Astrocyte (in vitro differentiated cells and primary cell): Measurements from ENCODE around the gene SFPQ. TPM values are rescaled to one million over a fixed set of nuclear protein-coding genes. Genes with fewer than 3 reads are reported as not detected.
"Not testable (repeated sequence)": the region's sequence is repeated elsewhere in the genome, so short reads cannot be mapped to it uniquely, and the experiment has no call there.

Source experiments
- DNase-seq: peaks from one replicate; pipeline ENCODE4 v3.0.0-alpha.2; 2010; ENCODE audit warnings: low read depth
- FAIRE-seq: peaks from 2 replicates; lab custom pipeline; 2011; peaks lifted over from hg19 to GRCh38; lab: Jason Lieb, UNC
- H2AFZ ChIP-seq: 2 replicates; pipeline ENCODE4 v1.6.0; 2012; ENCODE audit warnings: low read depth, low read length, inconsistent platforms
- H3K27ac ChIP-seq: 2 replicates; pipeline ENCODE4 v1.5.1; 2011; ENCODE audit warnings: low read depth, low read length, inconsistent platforms
- H3K27me3 ChIP-seq: 2 replicates; pipeline ENCODE4 v1.6.0; 2011; ENCODE audit warnings: low read length, inconsistent platforms; ENCODE audit not compliant: insufficient read depth
- H3K36me3 ChIP-seq: 2 replicates; pipeline ENCODE4 v1.5.1; 2011; ENCODE audit warnings: low read length, inconsistent platforms; ENCODE audit not compliant: insufficient read depth
- H3K4me1 ChIP-seq: 2 replicates; pipeline ENCODE4 v1.5.1; 2011; ENCODE audit warnings: low read length, inconsistent platforms; ENCODE audit not compliant: insufficient read depth
- H3K4me2 ChIP-seq: 2 replicates; pipeline ENCODE4 v1.6.0; 2012; ENCODE audit warnings: low read length, inconsistent platforms
- H3K4me3 ChIP-seq: 2 replicates; pipeline ENCODE4 v1.5.1; 2011; ENCODE audit warnings: low read depth, mild to moderate bottlenecking, low read length, inconsistent platforms; ENCODE audit not compliant: insufficient read depth
- H3K79me2 ChIP-seq: 2 replicates; pipeline ENCODE4 v1.6.0; 2012; ENCODE audit warnings: mild to moderate bottlenecking, low read length, inconsistent platforms; ENCODE audit not compliant: insufficient read depth
- H3K9ac ChIP-seq: 2 replicates; pipeline ENCODE4 v1.6.0; 2012; ENCODE audit warnings: mild to moderate bottlenecking, low read length, inconsistent platforms
- H3K9me3 ChIP-seq: 2 replicates; pipeline ENCODE4 v1.5.1; 2012; ENCODE audit warnings: low read depth, mild to moderate bottlenecking, low read length, inconsistent platforms; ENCODE audit not compliant: insufficient read depth
- H4K20me1 ChIP-seq: 2 replicates; pipeline ENCODE4 v1.6.0; 2012; ENCODE audit warnings: low read length, inconsistent platforms; ENCODE audit not compliant: insufficient read depth
- H3K27ac Mint-ChIP-seq: one replicate; pipeline ENCODE4 v1.8.0; 2021; ENCODE audit warnings: mild to moderate bottlenecking, mixed read lengths; ENCODE audit not compliant: unreplicated experiment
- H3K27me3 Mint-ChIP-seq: one replicate; pipeline ENCODE4 v1.8.0; 2021; ENCODE audit warnings: low read depth, mixed read lengths; ENCODE audit not compliant: unreplicated experiment
- H3K36me3 Mint-ChIP-seq: one replicate; pipeline ENCODE4 v1.8.0; 2021; ENCODE audit warnings: low read depth, mixed read lengths; ENCODE audit not compliant: unreplicated experiment
- H3K4me1 Mint-ChIP-seq: one replicate; pipeline ENCODE4 v1.8.0; 2021; ENCODE audit warnings: low read depth, mixed read lengths; ENCODE audit not compliant: unreplicated experiment
- H3K4me3 Mint-ChIP-seq: one replicate; pipeline ENCODE4 v1.8.0; 2021; ENCODE audit warnings: mild to moderate bottlenecking, moderate library complexity, mixed read lengths; ENCODE audit not compliant: unreplicated experiment
- H3K9me3 Mint-ChIP-seq: one replicate; pipeline ENCODE4 v1.8.0; 2021; ENCODE audit warnings: mild to moderate bottlenecking, mixed read lengths; ENCODE audit not compliant: unreplicated experiment
- CTCF ChIP-seq: IDR thresholded peaks from 2 replicates; pipeline ENCODE4 v1.5.1; 2011; ENCODE audit warnings: low read depth, mild to moderate bottlenecking, inconsistent platforms, low read length, moderate library complexity; ENCODE audit not compliant: insufficient read depth
- EZH2 ChIP-seq: IDR thresholded peaks from 2 replicates; pipeline ENCODE4 v1.6.1; 2012; ENCODE audit warnings: mild to moderate bottlenecking, low read length, inconsistent platforms; ENCODE audit not compliant: insufficient read depth
- total RNA-seq: library from RNA; stranded (reverse); gene quantifications from 2 replicates; pipeline ENCODE4 v1.2.1, GENCODE V29; 2021

The SFPQ gene
- total RNA-seq, 1 donor from 2014 or later, result 209 TPM

- no peaks in the 10 kb centered on the region for H3K4me1 Mint-ChIP-seq
- H3K27ac Mint-ChIP-seq, result no peak overlapping the region
- peaks cover 15% of the 10 kb centered on the region for H3K27me3 Mint-ChIP-seq
- Histone ChIP-seq H2AFZ (no peak overlapping the region), H3K9ac (no peak overlapping the region), H3K4me2 (no peak overlapping the region), H3K4me1 (no peaks in the 10 kb centered on the region), H3K9me3 (no peaks in the 10 kb centered on the region), H3K27me3 (no peaks in the 10 kb centered on the region), H4K20me1 (no peaks in the 10 kb centered on the region), H3K36me3 (no peaks in the 10 kb centered on the region), H3K4me3 (no peak overlapping the region), H3K27ac (no peak overlapping the region), H3K79me2 (no peaks in the 10 kb centered on the region)
- no peak overlapping the region for H3K4me3 Mint-ChIP-seq
- no peaks in the 10 kb centered on the region for H3K9me3 Mint-ChIP-seq
- DNase-seq, result no peak
- no peaks in the 10 kb centered on the region for H3K36me3 Mint-ChIP-seq
- TF ChIP-seq CTCF (no peak), EZH2 (no peak)
- FAIRE-seq, result no peak
These were observed 49.0 kb downstream of the SFPQ start for GRCh38 chr1:35143737-35144508.

- not testable (repeated sequence) for H3K4me1 Mint-ChIP-seq, H3K79me2 ChIP-seq, FAIRE-seq, H3K27ac ChIP-seq, H3K36me3 Mint-ChIP-seq, H3K27me3 ChIP-seq, H3K4me3 ChIP-seq, H3K9ac ChIP-seq, H3K4me1 ChIP-seq, H3K4me2 ChIP-seq, H2AFZ ChIP-seq, H3K9me3 ChIP-seq, H3K4me3 Mint-ChIP-seq, H3K9me3 Mint-ChIP-seq, H4K20me1 ChIP-seq, H3K27ac Mint-ChIP-seq, DNase-seq, H3K36me3 ChIP-seq
- peaks cover 15% of the 10 kb centered on the region for H3K27me3 Mint-ChIP-seq
These were observed 50.2 kb downstream of the SFPQ start for GRCh38 chr1:35142728-35143127.

- H3K27me3 Mint-ChIP-seq, result peaks cover 15% of the 10 kb centered on the region
- not testable (repeated sequence) for H3K4me3 Mint-ChIP-seq, H3K4me1 Mint-ChIP-seq, H3K9ac ChIP-seq, H3K27me3 ChIP-seq, H4K20me1 ChIP-seq, H3K4me3 ChIP-seq, FAIRE-seq, H2AFZ ChIP-seq, H3K9me3 Mint-ChIP-seq, H3K36me3 Mint-ChIP-seq, H3K4me1 ChIP-seq, H3K27ac ChIP-seq, H3K36me3 ChIP-seq, H3K4me2 ChIP-seq, DNase-seq, H3K9me3 ChIP-seq, H3K27ac Mint-ChIP-seq, H3K79me2 ChIP-seq
These were observed 50.7 kb downstream of the SFPQ start for GRCh38 chr1:35142294-35142693.

- H3K4me1 ChIP-seq, H3K27ac Mint-ChIP-seq, H2AFZ ChIP-seq, H3K27ac ChIP-seq, H3K4me3 ChIP-seq, H3K79me2 ChIP-seq, H3K9ac ChIP-seq, H3K27me3 ChIP-seq, FAIRE-seq, H3K4me3 Mint-ChIP-seq, H3K9me3 ChIP-seq, H3K27me3 Mint-ChIP-seq, H3K4me1 Mint-ChIP-seq, H3K36me3 Mint-ChIP-seq, H3K36me3 ChIP-seq, DNase-seq, H3K4me2 ChIP-seq, H4K20me1 ChIP-seq: not testable (repeated sequence)
- H3K9me3 Mint-ChIP-seq, result peaks cover 11% of the 10 kb centered on the region
These were observed 55.4 kb downstream of the SFPQ start for GRCh38 chr1:35137590-35137989.
